Epithelial cell of esophagus (primary cell): ENCODE results near the gene ZNF208.

Source experiments
- DNase-seq: peaks from one replicate; pipeline ENCODE4 v3.0.0; 2010; ENCODE audit warnings: low read depth
- H3K4me3 ChIP-seq: 2 replicates; pipeline ENCODE4 v1.5.1; 2011; ENCODE audit warnings: mild to moderate bottlenecking, low read length, control low read depth
- TF ChIP-seq, protein P1 (sequence below): IDR thresholded peaks from 2 replicates; pipeline ENCODE4 v1.5.1; 2011; ENCODE audit warnings: low read depth, mild to moderate bottlenecking, low read length, control low read depth, inconsistent platforms; ENCODE audit not compliant: insufficient read depth; ENCODE audit errors: missing control alignments

ZNF208 gene

DNA sequence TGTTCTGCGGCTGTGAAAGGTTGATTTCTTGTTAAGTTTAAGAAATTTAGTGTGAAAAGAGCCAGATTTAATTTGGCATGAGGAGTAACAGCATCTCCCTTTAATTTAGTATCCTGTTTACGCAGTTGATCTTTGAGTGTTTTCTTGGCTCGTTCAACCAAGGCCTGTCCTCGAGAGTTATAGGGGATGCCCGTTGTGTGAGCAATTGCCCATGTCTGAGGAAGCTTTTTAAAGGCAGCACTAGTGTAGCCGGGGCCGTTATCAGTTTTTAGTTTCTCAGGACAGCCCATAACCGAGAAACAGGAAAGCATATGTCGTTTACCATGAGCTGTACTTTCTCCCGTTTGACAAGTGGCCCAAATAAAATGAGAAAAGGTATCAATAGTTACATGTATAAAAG, 127.2 kb downstream of the ZNF208 start:
- TF ChIP-seq, protein P1, sequence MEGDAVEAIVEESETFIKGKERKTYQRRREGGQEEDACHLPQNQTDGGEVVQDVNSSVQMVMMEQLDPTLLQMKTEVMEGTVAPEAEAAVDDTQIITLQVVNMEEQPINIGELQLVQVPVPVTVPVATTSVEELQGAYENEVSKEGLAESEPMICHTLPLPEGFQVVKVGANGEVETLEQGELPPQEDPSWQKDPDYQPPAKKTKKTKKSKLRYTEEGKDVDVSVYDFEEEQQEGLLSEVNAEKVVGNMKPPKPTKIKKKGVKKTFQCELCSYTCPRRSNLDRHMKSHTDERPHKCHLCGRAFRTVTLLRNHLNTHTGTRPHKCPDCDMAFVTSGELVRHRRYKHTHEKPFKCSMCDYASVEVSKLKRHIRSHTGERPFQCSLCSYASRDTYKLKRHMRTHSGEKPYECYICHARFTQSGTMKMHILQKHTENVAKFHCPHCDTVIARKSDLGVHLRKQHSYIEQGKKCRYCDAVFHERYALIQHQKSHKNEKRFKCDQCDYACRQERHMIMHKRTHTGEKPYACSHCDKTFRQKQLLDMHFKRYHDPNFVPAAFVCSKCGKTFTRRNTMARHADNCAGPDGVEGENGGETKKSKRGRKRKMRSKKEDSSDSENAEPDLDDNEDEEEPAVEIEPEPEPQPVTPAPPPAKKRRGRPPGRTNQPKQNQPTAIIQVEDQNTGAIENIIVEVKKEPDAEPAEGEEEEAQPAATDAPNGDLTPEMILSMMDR: no peak
- DNase-seq: peak; percentile 49
- H3K4me3 ChIP-seq: no peak overlapping the region
